CD8-positive, alpha-beta memory T cell (primary cell): ENCODE results near the gene KCNQ5. TPM values are rescaled to one million over a fixed set of nuclear protein-coding genes. Genes with fewer than 3 reads are reported as not detected.

Experiments
- CTCF ChIA-PET: fragments of 350-600 bp; sonication (Branson Sonifier 250); formaldehyde crosslinking; loops from one replicate; lab custom pipeline; 2021; ENCODE audit warnings: antibody characterized with exemption; lab: Charles Lee
- POLR2A ChIA-PET: fragments of 350-600 bp; sonication (Branson Sonifier 250); formaldehyde crosslinking; loops from one replicate; lab custom pipeline; 2021; ENCODE audit warnings: antibody characterized with exemption; lab: Charles Lee
- DNase-seq, 5 donors: peaks; one replicate each; pipeline versions ENCODE4 v3.0.0 to v3.0.0-alpha.2; 2020 to 2022; ENCODE audit warnings: mixed read lengths in 1 of 5
- H3K27ac ChIP-seq: one replicate; pipeline ENCODE4 v1.7.0; 2013; ENCODE audit warnings: low read depth, mild to moderate bottlenecking, low read length, moderate library complexity
- H3K27me3 ChIP-seq: 2 replicates; pipeline ENCODE4 v1.7.0; 2013; ENCODE audit warnings: low read length, mild to moderate bottlenecking; ENCODE audit not compliant: insufficient read depth, poor library complexity, severe bottlenecking
- H3K36me3 ChIP-seq: 2 replicates; pipeline ENCODE4 v1.7.0; 2013; ENCODE audit warnings: mild to moderate bottlenecking, low read length, moderate library complexity; ENCODE audit not compliant: insufficient read depth
- H3K4me1 ChIP-seq: 2 replicates; pipeline ENCODE4 v1.7.0; 2013; ENCODE audit warnings: mild to moderate bottlenecking, low read length, moderate library complexity; ENCODE audit not compliant: insufficient read depth
- H3K4me3 ChIP-seq: 2 replicates; pipeline ENCODE4 v1.7.0; 2013; ENCODE audit warnings: mild to moderate bottlenecking, low read length
- H3K9me3 ChIP-seq: 2 replicates; pipeline ENCODE4 v1.7.0; 2013; ENCODE audit warnings: mild to moderate bottlenecking, low read length
- H3K27ac Mint-ChIP-seq, 8 donors: one replicate each; pipeline ENCODE4 v1.8.0; 2020 to 2021; ENCODE audit warnings: mixed read lengths in 8 of 8, mild to moderate bottlenecking in 6 of 8, inconsistent platforms in 3 of 8, moderate library complexity in 3 of 8
- H3K27me3 Mint-ChIP-seq, 2 donors: one replicate each; pipeline ENCODE4 v1.8.0; 2020 to 2021; ENCODE audit warnings: mixed read lengths in 2 of 2, mild to moderate bottlenecking in 1 of 2, moderate library complexity in 1 of 2
- H3K36me3 Mint-ChIP-seq, 3 donors: one replicate each; pipeline ENCODE4 v1.8.0; 2020 to 2021; ENCODE audit warnings: mixed read lengths in 3 of 3, inconsistent platforms in 1 of 3, mild to moderate bottlenecking in 1 of 3
- H3K4me1 Mint-ChIP-seq, 3 donors: one replicate each; pipeline ENCODE4 v1.8.0; 2020 to 2021; ENCODE audit warnings: mixed read lengths in 3 of 3, inconsistent platforms in 1 of 3, mild to moderate bottlenecking in 1 of 3
- H3K4me3 Mint-ChIP-seq, 7 donors: one replicate each; pipeline ENCODE4 v1.8.0; 2020 to 2021; ENCODE audit warnings: mixed read lengths in 7 of 7, mild to moderate bottlenecking in 6 of 7, moderate library complexity in 4 of 7, inconsistent platforms in 2 of 7
- H3K9me3 Mint-ChIP-seq, 5 donors: one replicate each; pipeline ENCODE4 v1.8.0; 2020 to 2022; ENCODE audit warnings: mixed read lengths in 5 of 5, mild to moderate bottlenecking in 3 of 5, moderate library complexity in 2 of 5, inconsistent platforms in 1 of 5
- polyA plus RNA-seq: library from polyadenylated mRNA; unstranded; fragments of 300-500 nt; fragmentation: Illumina TruSeq; gene quantifications from one replicate; pipeline ENCODE4 v1.2.3, GENCODE V29; 2021
- total RNA-seq, 2 experiments: library from RNA; stranded (reverse); gene quantifications; one replicate each; pipeline ENCODE4 v1.2.3, GENCODE V29; 2021

Gene KCNQ5
- total and polyA plus RNA-seq, 3 experiments from 2014 or later = 0.85 to 8.5 (median 7.9) TPM

DNA sequence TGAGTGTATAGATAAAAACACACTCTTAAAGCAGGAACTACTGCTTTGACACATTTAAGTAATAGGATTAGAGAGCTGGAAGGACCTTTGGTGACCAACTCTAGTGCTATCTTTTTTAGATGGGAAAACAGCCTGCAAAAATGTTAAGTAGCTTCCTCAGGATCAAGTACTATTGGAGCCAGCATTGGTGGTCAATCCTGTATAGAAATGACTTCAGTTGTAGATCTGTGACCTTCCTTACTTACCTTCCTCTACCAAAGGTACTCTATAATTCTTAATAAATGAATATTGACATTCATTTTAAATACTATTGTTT, 18.7 kb downstream of the KCNQ5 start:
- Mint-ChIP-seq H3K36me3 (no peaks in the 10 kb centered on the region), H3K4me1 (no peaks in the 10 kb centered on the region), H3K4me3 (no peak overlapping the region), H3K27me3 (no peaks in the 10 kb centered on the region), H3K27ac (no peak overlapping the region), H3K9me3 (no peaks in the 10 kb centered on the region)
- Histone ChIP-seq H3K4me1 (no peaks in the 10 kb centered on the region), H3K27me3 (no peaks in the 10 kb centered on the region), H3K4me3 (no peak overlapping the region), H3K9me3 (no peaks in the 10 kb centered on the region), H3K27ac (no peak overlapping the region), H3K36me3 (no peaks in the 10 kb centered on the region)
- DNase-seq = no peak
- POLR2A ChIA-PET = no interaction called here
- CTCF ChIA-PET = interaction anchor here (1.3 to 1.8 kb wide), 2 partner anchors 13 to 24 kb away, joined by 3 to 4 read pairs; no protein-coding TSS in a partner anchor

DNA sequence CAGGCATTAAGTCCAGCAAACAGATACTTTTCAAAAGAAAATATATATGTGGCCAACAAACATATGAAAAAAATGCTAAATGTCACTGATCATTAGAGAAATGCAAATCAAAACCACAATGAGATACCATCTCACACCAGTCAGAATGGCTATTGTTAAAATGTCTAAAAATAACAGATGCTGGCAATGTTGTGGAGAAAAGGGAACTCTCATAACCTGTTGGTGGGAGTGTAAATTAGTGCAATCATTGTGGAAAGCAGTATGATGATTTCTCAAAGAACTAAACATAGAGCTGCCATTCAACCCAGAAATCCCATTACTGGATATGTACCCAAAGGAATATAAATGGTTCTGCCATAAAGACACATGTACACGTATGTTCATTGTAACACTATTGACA, 20.6 kb downstream of the KCNQ5 start:
- Mint-ChIP-seq H3K27ac (no peak overlapping the region), H3K27me3 (no peaks in the 10 kb centered on the region), H3K36me3 (peaks cover 0 to 2% (median 0%) of the 10 kb centered on the region in 3 donors), H3K9me3 (no peaks in the 10 kb centered on the region), H3K4me1 (no peaks in the 10 kb centered on the region), H3K4me3 (no peak overlapping the region)
- Histone ChIP-seq H3K27ac (no peak overlapping the region), H3K4me3 (no peak overlapping the region), H3K9me3 (no peaks in the 10 kb centered on the region), H3K27me3 (no peaks in the 10 kb centered on the region), H3K4me1 (no peaks in the 10 kb centered on the region), H3K36me3 (no peaks in the 10 kb centered on the region)
- POLR2A ChIA-PET = no interaction called here
- DNase-seq = no peak
- CTCF ChIA-PET = no interaction called here

DNA sequence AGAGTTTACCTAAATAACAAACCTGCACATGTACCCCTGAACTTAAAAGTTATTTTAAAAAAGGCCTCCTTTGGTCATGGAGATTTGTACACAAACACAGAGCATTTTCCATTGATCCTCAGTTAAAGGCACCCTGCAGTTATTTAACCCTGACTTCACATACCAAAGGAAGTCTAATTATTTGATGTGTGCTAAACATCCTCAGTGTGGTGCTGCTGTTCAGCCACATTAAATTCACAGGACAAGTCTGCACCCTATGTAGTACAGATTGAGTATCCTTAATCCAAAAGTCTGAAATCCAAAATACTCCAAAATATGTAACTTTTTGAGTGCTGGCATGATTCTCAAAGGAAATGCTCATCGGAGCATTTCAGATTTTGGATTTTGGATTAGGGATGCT, 21.4 kb downstream of the KCNQ5 start:
- Mint-ChIP-seq H3K27me3 (no peaks in the 10 kb centered on the region), H3K27ac (no peak overlapping the region), H3K9me3 (no peaks in the 10 kb centered on the region), H3K4me3 (no peak overlapping the region), H3K4me1 (no peaks in the 10 kb centered on the region), H3K36me3 (peaks cover 0 to 2% (median 0%) of the 10 kb centered on the region in 3 donors)
- CTCF ChIA-PET = no interaction called here
- Histone ChIP-seq H3K36me3 (no peaks in the 10 kb centered on the region), H3K4me3 (no peak overlapping the region), H3K9me3 (no peaks in the 10 kb centered on the region), H3K27ac (no peak overlapping the region), H3K4me1 (no peaks in the 10 kb centered on the region), H3K27me3 (no peaks in the 10 kb centered on the region)
- POLR2A ChIA-PET = no interaction called here
- DNase-seq = no peak

DNA sequence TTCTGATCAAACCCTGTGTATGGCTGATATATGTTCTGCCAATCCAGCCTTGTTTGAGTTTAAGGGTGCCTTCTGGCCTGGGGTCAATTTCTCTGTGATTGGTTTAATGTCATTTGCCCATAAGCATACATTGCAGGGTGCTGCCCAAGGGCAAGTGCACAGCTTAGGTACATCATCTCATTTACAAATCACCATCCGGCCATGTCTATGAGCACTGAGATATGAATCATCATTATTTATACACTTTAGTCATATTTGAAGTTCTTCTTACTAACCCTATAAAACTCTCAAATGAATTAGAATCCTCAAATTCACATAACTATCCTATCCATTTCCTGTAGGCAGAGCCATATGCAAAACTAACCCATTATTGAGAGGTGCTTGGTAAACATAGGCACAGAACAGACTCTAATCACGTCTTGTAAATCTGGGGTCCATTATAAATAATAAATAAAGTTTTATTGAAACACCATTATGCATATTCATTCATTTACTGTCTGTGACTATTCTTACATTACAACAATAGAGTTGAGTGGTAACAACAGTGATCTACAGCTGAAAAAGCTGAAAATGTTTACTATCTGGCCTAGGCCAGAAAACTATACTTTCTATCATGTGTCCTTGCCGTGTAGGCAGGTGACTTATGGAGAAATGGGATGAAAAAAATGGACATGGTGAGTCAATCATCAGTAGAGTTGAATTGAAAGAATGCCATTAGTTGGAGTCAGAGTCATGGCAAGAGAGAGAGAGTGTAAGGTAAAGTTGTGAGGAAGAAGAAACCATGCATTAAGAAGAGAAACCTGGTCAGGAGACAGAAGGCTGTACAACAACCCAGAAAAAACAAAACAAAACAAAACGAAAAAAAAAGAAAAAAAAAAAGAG, 25.0 kb downstream of the KCNQ5 start:
- H3K27me3 Mint-ChIP-seq = no peaks in the 10 kb centered on the region
- H3K4me1 Mint-ChIP-seq = peaks cover 3 to 12% (median 8%) of the 10 kb centered on the region in 3 donors
- no peaks in the 10 kb centered on the region for H3K27me3 ChIP-seq
- no peak for DNase-seq
- H3K36me3 ChIP-seq = no peaks in the 10 kb centered on the region
- H3K27ac ChIP-seq = no peak overlapping the region
- no peaks in the 10 kb centered on the region for H3K9me3 ChIP-seq
- H3K4me1 ChIP-seq = no peaks in the 10 kb centered on the region
- ChIA-PET CTCF (no interaction called here), POLR2A (no interaction called here)
- no peak overlapping the region for H3K4me3 ChIP-seq
- H3K4me3 Mint-ChIP-seq = no peak overlapping the region
- H3K27ac Mint-ChIP-seq = no peak overlapping the region
- H3K36me3 Mint-ChIP-seq = peaks cover 0 to 2% (median 0%) of the 10 kb centered on the region in 3 donors
- no peaks in the 10 kb centered on the region for H3K9me3 Mint-ChIP-seq

DNA sequence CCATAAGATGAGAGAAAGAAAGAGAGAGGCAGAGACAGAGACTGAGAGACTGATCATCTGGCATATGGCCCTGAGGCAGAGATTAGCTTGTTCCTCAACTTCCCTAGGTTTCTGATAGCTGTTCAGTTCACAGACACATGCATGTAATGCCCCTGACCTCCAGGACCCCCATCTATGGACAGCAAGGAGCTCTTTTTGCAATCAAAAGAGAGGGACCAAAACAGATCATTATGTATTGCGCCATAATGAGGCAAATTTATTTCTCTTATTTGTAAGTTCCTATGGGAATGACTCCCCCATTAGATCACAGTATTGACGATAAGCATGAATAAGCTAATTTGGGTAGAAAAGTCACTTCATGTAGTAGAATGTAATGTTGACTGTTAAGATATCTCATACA, 25.6 kb downstream of the KCNQ5 start:
- no peaks in the 10 kb centered on the region for H3K27me3 Mint-ChIP-seq
- no peak overlapping the region for H3K4me3 Mint-ChIP-seq
- Histone ChIP-seq H3K4me3 (no peak overlapping the region), H3K4me1 (no peaks in the 10 kb centered on the region), H3K27ac (no peak overlapping the region), H3K27me3 (no peaks in the 10 kb centered on the region), H3K36me3 (no peaks in the 10 kb centered on the region), H3K9me3 (no peaks in the 10 kb centered on the region)
- peaks cover 0 to 2% (median 0%) of the 10 kb centered on the region in 3 donors for H3K36me3 Mint-ChIP-seq
- no peak for DNase-seq
- H3K27ac Mint-ChIP-seq = no peak overlapping the region
- CTCF ChIA-PET = no interaction called here
- no peaks in the 10 kb centered on the region for H3K9me3 Mint-ChIP-seq
- peaks cover 3 to 12% (median 8%) of the 10 kb centered on the region in 3 donors for H3K4me1 Mint-ChIP-seq
- POLR2A ChIA-PET = no interaction called here

DNA sequence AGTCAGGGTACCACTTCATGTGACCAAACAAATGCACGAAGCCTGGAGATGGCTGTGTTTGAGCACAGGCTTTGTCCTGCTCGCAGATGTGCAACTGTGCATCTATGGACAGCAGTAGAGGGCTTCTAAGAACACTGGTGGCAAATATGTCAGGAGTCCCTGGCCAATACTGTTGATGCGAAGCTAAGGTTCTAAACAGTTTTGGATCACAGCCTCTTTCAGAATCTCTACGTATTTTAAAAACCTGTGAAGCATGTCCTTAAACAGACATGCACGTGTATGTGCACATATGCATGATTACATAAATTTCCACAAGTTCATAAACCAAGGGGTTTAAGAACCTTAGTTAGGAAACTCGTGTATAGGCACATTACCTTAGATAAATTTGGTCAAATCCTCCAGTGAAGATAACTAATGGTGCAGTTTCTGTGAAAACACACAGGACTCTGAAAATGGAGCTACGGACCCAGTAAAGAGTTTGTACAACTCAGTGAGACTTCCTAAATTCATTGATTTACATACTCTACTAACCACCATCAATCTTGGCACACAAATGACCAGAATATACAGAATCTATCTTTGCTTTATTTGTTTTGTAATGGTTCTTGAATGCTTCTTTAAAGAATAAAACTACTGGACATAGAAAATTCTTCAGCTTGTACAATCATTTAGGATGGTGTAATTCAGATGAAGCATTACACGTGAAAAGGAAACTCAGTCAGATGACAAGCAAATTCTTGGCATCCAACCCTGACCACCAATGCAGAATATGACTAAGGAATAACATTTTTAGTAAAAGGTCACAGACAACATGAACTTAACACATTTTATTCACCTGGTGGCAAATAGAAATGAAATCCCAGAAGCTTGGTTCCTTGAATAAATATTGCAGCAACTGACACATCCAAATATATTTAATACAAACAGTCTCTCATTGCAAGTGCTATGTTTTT, 27.4 kb downstream of the KCNQ5 start:
- H3K27ac Mint-ChIP-seq = no peak overlapping the region
- H3K27me3 Mint-ChIP-seq = no peaks in the 10 kb centered on the region
- H3K4me1 Mint-ChIP-seq = peaks cover 3 to 12% (median 8%) of the 10 kb centered on the region in 3 donors
- Histone ChIP-seq H3K36me3 (no peaks in the 10 kb centered on the region), H3K27ac (no peak overlapping the region), H3K9me3 (no peaks in the 10 kb centered on the region), H3K4me3 (no peak overlapping the region), H3K27me3 (no peaks in the 10 kb centered on the region), H3K4me1 (no peaks in the 10 kb centered on the region)
- ChIA-PET POLR2A (no interaction called here), CTCF (no interaction called here)
- H3K36me3 Mint-ChIP-seq = peaks cover 0 to 2% (median 0%) of the 10 kb centered on the region in 3 donors
- no peaks in the 10 kb centered on the region for H3K9me3 Mint-ChIP-seq
- H3K4me3 Mint-ChIP-seq = no peak overlapping the region
- no peak for DNase-seq

DNA sequence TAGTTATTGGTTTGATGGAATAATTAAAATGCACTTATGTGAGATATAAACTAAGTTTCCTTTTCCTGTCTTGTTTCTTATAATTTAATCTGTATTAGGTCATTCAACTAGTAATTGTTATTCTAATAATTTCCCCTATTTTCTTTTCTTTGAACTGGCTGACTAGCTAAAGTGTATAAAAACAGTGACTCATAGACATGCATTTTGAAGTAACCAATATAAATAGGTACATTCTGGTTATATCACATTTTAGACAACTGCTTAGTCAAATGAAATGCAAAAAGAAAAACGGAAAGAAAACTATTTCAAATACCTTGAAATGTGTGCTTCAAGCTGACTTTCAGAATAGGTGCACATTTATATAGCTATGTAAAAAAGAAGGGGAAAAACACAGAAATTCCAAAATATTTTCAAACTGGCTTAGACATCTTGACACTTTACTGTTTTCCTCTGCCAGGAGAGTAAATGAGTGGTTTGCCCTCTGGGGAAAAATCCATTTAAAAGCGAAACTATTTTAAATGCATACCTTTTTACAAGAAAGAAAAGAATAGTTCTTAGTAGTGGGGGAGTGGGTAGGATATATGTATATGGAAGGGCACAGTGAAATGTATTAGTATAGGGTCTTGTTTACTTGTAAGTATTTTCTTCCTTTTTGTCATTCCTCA, 28.3 kb downstream of the KCNQ5 start:
- no peaks in the 10 kb centered on the region for H3K4me1 ChIP-seq

More for the DNA sequence above, 28.3 kb downstream of the KCNQ5 start:
- Histone ChIP-seq H3K9me3 (no peaks in the 10 kb centered on the region), H3K27ac (no peak overlapping the region), H3K4me3 (no peak overlapping the region), H3K36me3 (no peaks in the 10 kb centered on the region), H3K27me3 (no peaks in the 10 kb centered on the region)
- POLR2A ChIA-PET = no interaction called here
- Mint-ChIP-seq H3K27ac (peak overlapping the region in 1 of 8 donors; percentile 45), H3K9me3 (no peaks in the 10 kb centered on the region), H3K27me3 (no peaks in the 10 kb centered on the region), H3K4me3 (peak overlapping the region in 2 of 7 donors; percentile 5 to 15), H3K36me3 (peaks cover 0 to 2% (median 0%) of the 10 kb centered on the region in 3 donors), H3K4me1 (peaks cover 3 to 12% (median 8%) of the 10 kb centered on the region in 3 donors)
- CTCF ChIA-PET = no interaction called here
- DNase-seq = no peak
